NCI-H2227 (cell line): ENCODE results near the gene ZCRB1.
A peak's percentile ranks its signal among the peaks of the same experiment; 100 is the strongest.
"Not testable (repeated sequence)": the region's sequence is repeated elsewhere in the genome, so short reads cannot be mapped to it uniquely, and the experiment has no call there.

Experiments
- DNase-seq: peaks from one replicate; lab custom pipeline; 2025; ENCODE audit not compliant: unreplicated experiment; lab: John Stamatoyannopoulos, UW

ZCRB1 gene

DNA sequence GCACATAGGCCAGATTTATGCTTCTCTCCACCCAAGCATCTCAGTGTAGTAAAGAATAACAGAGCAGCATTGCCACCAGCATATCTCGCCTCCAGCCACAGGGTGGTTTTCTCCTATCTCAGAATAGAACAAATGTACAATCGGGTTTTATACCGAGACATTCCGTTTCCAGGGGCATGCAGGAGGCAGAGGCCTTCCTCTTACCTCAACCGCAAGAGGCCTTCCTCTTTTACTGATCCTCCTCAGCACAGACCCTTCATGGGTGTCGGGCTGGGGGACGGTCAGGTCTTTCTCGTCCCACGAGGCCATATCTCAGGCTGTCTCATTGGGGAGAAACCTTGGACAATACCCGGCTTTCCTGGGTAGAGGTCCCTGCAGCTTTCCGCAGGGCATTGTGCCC lies 4.2 kb upstream of the ZCRB1 start:
- DNase-seq, result not testable (repeated sequence)

DNA sequence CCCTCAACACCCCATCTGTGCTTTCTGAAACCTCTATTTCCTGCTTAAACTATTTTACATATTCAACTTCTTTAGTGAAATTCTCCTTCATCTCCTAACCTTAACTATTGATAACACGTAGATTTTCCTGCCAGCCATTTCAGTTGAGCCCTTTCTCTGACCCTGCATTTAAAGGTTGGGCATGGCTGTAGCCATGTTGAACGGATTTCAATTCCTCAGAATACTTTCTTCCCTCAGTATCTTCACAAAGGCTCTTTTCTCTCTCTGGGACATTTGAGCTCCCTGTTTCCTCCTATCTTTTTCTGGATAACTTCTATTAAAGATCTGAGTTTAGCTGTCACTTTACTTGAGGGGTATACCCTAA lies 1.3 kb upstream of the ZCRB1 start:
- no peak for DNase-seq

DNA sequence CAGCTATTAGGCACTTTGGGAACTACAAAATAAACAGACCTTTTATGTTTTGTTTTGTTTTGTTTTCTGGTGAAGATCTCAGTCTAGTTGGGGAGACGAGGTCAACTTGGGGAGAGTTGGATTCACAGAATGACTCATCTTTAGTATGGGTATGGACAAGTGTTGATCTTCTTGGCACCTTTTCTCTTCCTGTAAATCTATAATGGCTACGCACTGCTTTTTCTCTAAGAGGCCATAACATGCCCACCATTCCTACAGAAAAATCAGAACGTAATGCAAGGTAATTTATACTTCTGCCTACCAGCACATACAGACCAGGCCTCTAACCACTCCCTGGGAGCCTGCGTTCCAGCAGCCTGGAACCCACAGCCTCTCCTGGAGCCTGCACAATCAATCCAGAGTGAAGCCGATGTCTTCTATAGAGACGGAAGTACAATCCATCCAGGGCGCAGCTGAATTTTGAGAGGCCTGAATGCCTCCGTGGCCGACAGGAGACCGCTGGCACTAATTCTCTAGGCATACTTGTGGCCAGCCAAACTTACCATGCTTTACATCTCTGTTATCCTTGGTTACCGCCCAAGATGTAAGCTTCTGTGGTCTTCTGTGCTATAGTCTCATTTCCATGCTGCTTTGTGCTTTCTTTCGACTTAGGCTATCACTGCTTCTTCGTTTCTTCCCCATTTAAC lies 790 bp upstream of the ZCRB1 start:
- DNase-seq, result peak; percentile 2

DNA sequence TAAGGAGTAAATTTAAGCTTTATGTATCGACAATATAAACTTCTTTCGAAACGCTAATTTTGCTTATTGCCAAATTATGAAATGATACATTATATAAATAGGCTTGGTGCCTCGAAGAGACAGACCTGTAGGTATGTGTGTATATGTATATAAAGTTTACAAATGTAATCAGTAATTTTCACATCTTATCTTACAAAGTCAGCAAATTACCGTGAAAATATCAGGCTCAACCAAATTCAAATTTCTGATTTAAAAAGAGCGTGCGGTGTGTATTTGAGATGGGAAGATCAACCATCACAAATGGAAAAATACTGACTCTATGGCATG lies 605 bp downstream of the ZCRB1 start:
- DNase-seq, result peak; percentile 18

DNA sequence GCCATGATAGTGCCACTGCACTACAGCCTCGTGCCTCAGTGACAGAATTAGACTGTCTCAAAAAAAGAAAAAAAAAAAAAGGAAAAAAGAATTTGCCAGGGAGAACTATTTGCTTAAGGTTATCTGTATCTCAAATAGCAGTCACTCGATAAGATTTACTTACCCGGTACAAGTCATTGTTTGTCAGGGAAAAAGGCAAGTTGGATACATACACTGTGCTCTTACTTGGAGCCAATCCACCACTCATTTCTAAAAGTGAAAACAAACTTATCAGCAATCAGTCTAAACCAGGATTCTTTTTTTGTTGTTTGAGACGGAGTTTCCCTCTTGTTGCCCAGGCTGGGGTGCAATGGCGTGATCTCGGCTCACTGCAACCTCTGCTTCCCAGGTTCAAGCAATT lies 2.0 kb downstream of the ZCRB1 start:
- no peak for DNase-seq

DNA sequence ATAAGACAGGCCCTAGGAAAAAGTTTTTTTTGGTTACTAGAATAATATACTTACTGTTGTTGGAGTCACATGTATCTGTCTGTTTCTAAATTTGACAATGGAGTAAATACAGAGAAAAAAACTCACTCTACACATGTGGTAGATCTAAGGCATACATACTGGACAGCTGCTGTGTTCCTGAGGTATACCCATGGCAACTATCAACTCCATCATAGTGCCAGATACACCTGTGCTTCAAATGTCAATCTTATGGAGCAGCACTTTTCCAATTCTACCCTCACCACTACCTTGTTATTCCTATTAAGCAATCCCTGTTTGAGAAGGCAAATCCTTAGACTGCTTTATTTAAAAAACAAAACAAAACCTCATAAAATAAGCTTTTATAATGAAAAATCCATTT lies 3.3 kb downstream of the ZCRB1 start:
- no peak for DNase-seq

DNA sequence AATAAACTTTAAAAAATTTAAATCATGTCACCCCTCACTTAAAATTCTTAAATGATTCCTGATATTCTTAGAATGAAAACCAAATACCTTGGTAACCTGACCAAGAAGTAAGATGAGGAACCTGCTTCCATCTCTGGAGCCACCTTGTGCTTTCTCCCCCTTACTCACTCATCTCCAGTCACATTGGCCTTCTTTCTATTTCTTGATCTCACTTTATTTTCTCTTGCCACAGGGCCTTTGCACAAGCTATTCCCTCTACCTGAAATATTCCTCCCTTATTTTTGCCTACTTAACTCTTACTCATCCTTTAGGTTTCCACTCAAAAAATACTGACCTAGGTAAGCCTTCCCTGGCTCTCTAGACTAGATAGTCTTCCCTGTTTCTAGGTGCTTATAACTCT lies 5.1 kb downstream of the ZCRB1 start:
- DNase-seq, result no peak

DNA sequence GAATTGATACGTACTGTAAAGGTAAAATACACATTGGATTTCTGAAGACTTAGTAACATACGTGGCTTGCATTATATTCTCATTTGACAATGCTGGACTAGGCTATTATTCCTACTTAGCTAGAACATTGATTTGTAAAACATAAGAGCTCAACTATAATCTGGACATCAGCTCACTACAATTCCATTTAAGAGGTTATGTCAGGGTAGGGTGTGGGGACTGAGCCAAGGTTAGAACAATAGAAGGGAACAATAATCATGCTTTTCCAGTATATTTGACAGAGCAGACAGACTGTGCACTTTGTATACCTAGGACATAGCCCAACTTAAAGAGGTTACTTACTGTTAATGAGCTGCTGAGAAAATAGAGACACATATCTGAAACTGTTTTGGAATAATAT lies 10.8 kb downstream of the ZCRB1 start:
- DNase-seq, result no peak

DNA sequence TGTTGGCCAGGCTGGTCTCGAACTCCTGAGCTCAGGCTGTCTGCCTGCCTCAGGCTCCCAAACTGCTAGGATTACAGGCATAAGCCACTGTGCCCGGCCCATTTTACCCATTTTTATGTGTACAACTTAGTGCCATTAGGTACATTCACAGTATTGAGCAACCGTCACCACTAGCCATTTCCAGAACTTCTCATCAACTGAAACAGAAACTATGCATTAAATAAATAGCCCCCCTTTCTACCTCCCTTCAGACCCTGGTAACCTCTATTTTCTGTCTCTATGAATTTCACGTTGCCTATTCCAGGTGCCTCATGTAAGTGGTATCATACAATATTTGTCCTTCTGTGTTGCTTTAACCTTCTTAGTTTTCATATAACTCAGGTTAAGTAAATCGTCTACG lies 15.9 kb downstream of the ZCRB1 start:
- no peak for DNase-seq

DNA sequence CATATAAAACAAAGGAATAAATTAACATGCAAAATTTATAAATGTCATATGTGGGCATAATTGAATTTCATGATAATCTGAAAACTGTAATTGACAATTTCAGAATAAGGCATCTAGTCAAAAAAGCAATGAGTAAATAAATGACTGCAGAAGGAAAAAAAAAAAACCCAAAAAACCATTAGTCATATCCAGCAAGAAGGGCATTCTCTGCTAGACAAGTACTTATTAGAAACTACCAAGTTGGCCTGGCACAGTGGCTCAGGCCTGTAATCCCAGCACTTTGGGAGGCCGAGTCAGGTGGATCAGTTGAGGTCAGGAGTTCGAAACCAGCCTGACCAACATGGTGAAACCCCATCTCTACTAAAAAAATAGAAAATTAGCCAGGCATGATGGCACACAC lies 17.5 kb downstream of the ZCRB1 start:
- DNase-seq, result no peak

DNA sequence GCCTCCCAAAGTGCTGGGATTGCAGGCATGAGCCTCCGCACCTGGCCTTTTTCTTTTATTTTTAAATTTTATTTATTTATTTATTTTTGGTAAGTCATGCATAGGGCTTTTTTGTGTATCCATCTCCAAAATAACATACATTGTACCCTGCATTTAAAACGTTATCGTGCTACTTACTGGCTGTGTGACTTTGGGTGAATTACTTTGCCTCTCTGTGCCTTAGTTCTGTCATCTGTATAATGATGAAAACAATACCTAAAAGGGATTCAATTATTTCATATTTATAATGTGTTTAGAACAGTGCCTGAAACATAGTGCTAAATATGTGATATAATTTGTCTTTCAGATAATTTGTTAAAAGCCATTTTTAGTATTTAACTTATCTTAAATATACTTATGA lies 19.6 kb downstream of the ZCRB1 start:
- no peak for DNase-seq

DNA sequence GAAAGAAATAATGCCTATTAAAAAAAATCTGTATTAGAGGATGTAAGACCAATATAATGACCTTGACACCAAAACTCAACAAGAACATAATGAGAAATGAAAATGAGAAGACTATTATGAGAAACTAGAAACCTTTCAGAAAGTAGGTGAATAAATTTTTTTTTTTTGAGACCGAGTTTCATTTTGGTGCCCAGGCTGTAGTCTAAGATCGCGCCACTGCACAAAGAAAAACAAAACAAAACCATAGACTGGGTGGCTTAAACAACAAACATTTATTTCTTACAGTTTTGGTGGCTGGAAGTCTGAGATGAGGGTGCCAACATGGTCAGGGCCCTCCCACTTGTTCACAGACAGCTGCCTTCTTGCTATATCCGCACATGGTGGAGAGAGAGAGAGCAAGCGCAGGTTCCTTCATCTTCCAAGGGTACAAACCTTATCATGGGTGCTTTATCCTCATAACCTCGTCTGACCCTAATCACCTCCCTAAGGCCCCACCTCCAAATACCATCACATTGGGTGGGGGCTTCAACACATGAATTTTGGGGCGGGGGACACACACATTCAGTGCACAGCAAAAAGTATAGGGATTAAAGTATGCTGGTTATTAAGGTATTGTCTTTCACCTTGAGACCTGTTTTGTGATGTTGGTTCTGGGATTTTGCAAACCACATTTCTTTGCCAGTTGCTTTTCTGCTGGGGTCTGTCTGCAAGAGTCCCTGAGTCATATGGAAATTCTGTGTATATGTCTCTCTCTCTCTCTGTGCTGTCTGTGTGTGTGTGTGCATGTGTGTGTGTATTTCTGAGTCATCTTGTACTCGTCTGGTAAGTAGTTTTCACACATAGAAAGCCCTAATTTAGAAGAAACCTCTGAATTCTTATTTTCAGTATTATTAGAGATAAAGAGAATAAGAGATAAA lies 26.2 kb downstream of the ZCRB1 start:
- DNase-seq, result no peak

DNA sequence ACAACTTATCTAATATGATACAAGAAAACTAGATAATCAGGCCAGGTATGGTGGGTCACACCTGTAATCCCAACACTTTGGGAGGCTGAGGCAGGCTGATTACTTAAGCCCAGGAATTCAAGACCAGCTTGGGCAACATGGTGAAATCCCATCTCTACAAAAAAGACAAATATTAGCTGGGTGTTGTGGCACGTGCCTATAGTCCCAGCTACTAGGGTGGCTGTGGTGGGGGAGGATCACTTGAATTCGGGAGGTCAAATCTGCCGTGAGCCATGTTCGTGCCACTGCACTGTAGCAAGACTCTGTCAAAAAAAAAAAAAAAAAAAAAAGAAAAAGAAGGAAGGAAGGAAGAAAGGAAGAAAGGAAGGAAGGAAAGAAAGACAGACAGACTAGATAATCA lies 27.0 kb downstream of the ZCRB1 start:
- no peak for DNase-seq

DNA sequence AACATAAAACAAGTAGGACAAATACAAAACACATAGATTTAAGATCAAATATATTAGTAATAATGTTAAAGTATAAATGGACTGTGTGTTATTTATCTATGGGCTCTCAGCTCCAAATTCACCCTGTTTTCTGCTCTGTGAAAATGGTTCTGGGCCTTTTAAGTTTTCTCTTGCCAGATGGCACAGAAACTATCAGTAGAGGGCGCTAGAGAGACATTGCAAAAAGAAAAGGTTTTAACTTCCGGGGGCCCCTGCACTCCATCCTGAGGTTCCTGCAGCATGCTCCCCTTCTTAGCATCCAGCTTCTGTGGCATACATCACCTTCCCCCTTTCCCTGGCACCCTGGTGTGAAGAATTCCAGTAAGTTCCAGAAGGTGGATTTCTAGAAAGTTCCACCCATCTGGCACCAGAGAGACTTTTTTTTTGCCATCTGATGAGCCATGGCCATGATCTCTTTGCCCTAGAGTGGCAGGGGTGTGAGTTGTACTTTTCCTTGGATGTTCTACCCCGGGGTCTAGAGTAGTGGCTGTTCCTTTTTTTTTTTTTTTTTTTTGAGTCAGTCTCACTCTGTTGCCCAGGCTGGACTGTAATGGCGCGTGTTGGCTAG lies 29.3 kb downstream of the ZCRB1 start:
- DNase-seq, result no peak

DNA sequence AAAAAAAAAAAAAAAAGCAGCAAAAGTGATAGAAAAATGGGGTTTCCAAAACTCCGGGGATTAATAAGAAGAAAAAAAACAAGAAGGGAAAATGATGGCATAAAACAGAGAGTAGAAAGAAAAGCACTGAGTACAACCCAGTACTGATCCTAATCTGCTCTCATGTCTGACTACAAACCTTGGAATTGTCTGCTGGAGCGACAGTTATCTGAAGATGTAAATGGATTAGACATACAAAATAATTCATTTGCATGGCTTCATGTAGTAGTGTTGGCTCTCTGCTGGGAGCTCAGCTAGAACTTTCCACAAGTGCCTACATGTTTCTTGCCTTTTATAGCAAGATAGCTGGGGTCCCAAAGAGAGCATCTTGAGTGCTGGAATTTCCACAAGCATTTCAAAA lies 34.2 kb downstream of the ZCRB1 start:
- DNase-seq, result no peak

DNA sequence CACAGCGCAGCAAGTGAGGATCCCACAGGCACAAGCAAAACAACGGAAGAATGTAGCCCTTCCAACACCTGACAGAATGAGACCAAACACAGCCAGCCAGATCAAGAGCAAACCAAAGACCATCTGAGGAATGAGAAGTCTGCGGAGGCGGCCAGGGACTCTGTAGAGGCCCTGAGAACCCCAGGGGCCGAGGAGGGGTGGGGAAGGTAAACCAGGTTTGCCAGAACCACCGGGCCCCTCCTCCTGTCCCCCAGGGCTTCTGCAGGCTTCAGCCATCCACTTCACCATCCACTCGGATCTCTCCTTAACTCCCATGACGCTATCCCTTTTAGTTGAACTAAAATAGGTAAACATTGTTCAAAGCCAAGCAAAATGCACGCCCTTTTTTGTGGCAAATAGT lies 37.4 kb downstream of the ZCRB1 start:
- no peak for DNase-seq

DNA sequence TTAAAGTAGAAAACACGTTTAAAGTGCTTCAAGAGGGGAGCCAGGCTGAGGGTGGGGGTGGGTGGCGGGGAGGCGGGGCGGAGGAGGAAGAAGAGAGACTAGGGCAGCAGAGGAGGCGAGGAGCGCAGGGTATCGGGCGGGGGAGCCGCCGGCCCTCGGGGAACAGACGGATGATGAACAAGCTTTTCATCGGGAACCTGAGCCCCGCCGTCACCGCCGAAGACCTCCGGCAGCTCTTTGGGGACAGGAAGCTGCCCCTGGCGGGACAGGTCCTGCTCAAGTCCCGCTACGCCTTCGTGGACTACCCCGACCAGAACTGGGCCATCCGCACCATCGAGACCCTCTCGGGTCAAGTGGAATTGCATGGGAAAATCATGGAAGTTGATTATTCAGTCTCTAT lies 39.2 kb downstream of the ZCRB1 start:
- DNase-seq, result no peak

DNA sequence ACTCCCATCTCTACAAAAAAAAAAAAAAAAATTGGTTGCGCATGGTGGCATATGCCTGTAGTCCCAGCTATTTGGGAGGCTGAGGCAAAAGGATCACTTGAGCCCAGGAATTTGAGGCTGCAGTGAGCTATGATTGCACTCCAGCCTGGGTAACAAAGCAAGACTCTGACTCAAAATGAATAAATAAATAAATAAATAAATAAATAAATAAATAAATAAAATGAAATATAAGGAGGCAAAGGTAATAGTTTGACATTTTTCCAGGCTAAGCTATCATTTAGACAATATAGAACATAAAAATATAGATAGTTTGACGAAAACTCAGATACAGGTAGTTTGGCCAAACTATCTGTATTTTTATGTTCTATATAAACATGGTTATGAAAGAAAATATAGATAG lies 40.5 kb downstream of the ZCRB1 start:
- DNase-seq, result no peak

DNA sequence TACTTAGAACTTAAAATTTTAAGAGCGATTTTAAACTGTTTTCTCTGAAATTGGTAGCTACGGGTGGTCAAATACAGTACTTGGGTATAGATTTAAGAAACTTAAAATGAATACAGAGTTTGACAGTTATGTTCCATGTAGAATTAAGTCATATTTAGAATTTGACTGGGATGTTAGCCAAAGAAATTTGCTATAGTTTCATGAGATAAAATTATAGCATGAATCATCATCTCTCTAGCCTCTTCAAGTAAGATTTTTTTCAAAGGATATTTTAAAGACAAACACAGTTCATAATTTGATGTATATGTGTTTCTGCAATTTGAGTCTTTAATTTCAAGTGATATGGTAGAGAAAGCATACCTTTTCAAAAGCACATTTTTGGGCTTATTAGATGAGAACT lies 41.0 kb downstream of the ZCRB1 start:
- DNase-seq, result no peak

DNA sequence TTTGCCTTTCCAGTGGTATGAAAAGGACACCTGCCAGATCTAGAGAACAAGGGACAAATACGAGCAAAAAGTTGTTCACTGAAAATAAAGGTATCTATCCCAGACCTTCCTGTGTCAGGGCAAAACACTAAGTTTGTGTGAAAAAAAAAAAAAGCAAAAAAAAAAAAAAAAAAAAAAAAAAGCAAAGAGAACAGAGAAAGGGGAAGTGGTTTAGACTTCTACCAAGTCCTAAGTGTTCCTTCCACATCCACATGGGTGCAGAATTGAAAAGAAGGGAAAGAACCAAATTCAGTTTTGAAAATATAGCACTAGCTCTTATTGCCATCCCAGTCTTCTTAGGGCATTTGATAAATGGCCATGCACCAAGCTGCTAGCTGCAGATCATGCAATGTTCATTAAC lies 41.7 kb downstream of the ZCRB1 start:
- DNase-seq, result no peak

DNA sequence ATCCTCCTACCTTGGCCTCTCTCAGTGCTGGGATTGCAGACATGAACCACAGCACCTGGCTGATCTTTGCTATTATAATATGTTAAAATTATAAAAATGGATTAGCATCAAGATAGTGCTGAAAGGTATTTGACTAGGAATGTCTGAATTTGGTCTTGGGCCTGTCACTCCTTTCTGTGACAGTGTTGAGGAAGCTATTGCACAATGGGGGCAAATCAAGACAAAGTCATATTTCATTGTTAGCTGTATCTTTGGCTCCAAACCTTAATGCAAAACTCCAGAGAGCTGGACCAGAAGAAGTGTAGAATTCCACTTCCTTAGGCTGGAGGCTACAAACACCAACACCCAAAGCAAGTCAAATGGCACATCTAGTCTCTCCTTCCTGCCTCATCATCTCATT lies 42.2 kb downstream of the ZCRB1 start:
- DNase-seq, result no peak

DNA sequence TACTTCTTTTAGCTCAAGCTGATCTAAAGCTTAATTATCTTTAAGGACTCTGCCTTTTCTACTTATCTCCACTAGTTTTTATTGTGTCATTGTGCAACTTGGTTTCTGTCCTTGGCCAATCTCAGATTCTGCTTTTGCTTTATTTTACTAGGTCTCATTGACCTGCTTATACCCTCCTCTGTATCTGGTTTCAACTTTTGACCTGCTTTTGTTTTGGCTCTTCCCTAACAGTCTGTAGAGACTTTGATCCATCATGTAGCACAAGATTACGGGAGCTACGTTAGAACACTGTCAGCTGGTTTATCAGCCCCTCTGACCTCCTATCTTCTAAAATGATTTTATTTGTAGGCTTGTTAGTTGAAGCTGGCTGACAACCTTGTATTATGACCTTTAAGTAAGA lies 43.6 kb downstream of the ZCRB1 start:
- DNase-seq, result no peak
